Measurements from ENCODE around the gene NEDD4L. TPM values are rescaled to one million over a fixed set of nuclear protein-coding genes. Genes with fewer than 3 reads are reported as not detected.

The NEDD4L gene
- total RNA-seq, 1 donor from 2014 or later, result 9.7 TPM

DNA sequence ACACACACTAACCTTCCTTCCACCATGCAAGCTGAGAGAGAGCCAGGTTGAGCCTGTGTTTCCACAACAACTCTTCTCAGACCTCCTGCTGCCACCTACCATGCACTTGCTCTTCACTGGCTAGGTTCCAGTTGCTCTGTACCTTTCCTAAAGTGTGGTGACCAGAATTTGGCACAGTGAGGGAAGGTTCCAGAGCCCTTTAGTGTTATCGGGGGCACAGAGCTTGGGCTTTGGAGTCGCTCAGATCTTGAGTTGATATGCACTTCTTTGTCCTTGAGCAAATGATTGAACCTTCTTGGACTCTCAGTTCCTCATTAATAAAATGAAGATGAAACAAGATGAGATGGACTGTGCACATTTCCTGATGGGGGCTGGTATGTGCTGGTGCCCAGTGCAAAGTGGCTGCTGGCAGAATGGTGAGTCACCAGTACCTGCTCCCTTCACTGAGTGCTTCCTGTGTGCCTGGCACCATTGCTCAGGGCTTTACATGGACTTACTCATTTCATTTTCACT lies 47.1 kb downstream of the NEDD4L start:
- no peak for DNase-seq (ENCODE audit: low read depth in 2 of 2)

DNA sequence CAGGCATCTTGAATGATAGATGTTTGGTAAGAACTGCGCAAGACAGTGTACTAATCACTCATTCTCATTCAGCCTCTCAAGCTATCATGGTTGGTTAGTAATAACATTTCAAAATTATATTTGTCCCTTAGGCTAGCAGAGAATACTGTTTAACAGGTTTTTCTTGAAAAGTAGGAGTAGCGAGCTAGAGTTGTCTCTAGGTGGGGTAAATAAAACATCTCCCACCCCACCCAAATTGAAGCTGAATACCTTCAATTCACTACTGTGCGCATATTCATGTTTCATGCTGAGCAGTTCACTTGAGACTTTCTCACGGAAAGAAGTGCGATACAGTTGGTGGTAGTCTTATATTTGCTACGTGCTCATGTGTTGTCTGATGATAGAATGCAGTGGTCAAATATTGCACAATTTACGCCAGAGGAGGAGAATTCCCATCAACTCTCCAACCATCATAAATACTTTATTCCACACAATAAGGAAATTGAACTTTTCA lies 49.3 kb downstream of the NEDD4L start:
- DNase-seq (ENCODE audit: low read depth in 2 of 2), result no peak

DNA sequence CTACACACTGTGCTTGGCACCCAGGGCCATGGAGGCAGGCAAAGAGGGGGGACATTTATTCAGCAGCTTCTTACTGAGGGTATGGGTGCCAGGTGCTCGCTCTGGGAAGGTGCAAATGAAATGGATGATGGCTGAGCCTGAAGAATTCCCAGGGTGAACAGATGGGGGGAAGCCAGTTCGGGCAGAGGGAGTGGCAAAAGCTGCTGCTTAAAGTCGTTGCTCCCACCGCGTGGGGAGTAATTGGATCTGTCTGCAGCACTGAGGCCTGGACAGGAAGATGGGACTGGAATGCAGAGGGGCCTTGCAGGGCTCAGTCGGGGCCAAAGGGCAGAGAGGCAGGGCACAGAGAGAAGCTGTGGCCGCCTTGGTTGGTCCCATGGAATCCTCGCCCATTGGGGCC lies 51.2 kb downstream of the NEDD4L start:
- DNase-seq (ENCODE audit: low read depth in 2 of 2), result no peak

DNA sequence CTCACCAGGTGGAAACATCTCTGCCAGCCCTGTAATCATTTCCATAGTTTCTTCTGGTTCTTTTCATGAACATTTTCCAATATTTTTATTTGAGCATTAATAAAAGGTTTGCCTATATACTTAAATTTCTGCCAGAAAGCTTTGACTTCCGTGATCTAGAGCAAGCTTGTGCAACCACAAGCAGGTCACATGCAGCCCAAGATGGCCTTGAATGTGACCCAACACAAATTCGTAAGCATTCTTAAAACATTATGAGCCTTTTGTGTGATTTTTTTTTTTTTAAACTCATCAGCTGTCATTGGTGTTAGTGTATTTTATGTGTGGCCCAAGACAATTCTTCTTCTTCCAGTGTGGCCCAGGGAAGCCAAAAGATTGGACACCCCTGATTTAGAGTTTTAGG lies 51.6 kb downstream of the NEDD4L start:
- DNase-seq (ENCODE audit: low read depth in 2 of 2), result no peak

DNA sequence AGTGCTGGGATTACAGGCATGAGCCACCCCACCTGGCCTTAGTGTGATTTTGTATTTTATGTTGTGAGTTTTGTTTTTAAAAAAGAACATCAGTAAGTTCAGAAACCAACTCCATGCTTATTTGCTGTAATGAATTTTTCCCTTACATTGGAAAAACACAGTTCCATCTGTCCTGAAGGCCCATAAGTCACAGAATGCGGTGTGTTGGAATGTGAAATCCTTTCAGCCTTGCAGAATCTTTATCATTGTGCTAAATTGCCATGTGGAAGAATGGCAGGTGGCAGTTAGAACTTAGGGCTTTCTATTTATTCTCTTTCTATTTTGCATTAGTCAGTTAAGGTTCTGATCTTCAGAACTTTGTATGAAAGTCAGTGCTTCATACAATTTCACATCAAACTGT lies 52.6 kb downstream of the NEDD4L start:
- no peak for DNase-seq (ENCODE audit: low read depth in 2 of 2)

DNA sequence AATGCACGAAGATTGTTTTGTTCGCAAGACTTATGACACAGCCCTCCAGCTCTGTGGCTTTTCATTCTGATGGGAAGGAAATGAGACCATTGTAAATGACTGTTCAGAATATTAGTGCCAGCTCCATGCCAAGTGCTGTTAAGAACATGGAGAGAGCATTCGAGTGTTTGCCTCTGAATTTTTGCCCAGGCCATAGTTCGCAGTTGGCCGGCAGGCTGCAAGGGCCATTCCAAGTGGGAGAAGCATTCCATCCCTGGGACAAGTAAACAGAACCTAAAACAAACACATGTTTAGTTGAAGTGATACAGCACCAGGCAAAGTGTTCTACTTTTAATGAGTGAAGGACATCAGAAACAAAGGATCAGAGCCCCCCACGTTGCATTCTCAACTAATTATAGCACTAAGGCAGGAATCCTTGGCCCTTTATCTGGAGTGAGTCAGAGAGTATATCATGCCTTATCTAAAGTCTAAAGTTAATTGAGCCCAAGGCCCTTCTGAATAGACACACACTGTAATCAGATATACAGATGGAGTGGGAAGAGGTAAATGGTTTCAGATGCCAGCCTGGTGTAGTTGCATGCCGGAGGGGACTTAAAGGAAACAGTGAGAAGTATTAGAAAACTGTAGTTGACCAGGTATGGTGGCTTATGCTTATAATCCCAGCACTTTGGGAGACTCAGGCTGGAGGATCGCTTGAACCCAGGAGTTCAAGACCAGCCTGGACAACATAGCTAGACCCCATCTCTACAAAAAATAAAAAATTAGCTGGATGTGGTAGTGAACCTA lies 53.3 kb downstream of the NEDD4L start:
- DNase-seq (ENCODE audit: low read depth in 2 of 2), result peak in 1 of 2 donors; percentile 23

DNA sequence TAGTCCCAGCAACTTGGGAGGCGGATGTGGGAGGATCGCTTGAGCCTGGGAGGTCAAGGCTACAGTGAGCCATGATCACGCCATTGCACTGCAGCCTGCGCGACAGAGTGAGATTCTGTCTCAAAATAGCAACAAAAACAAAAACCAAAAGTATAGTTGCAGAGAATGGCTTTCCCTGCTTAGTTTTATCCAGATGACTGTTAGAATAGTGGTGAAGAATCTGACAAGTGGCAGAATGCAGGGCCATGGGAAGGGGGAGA lies 53.8 kb downstream of the NEDD4L start:
- DNase-seq (ENCODE audit: low read depth in 2 of 2), result no peak

DNA sequence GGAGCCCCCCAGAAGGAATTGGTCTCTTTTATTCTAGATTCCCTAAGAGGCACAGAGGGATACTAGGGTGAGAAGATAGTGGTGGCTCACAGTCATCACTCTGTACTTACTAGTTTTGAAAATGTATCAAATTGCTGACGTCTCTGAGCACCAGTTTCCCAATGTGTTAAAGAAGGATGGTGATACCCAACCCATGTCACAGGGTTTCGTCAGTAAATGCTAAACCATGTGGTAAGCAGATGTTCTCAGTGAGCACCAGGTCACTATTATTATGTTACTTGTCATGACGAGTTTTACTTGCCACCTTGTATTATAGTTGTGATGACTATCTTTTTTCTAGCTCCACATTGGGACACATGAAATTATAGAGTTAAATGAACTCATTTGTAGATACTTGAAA lies 54.7 kb downstream of the NEDD4L start:
- no peak for DNase-seq (ENCODE audit: low read depth in 2 of 2)

DNA sequence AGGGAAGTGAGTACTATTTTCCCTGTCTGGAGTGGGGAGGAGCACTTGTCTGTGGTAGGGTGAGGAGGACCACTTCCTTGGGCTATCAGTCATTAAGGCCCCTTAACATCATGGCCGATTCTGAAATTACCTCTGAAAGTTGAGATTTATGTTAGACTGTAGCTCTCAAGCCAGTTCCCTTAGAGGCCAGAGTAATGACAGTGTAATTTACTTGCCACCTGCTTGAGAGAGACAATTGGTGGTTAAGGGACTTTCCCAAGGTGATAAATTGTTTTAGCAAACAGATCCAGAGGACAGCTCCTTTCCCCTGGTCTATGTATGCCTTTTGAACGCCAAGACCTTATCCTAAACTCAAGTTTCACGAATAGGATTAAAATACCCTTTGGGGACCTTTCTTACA lies 56.1 kb downstream of the NEDD4L start:
- DNase-seq (ENCODE audit: low read depth in 2 of 2), result no peak

DNA sequence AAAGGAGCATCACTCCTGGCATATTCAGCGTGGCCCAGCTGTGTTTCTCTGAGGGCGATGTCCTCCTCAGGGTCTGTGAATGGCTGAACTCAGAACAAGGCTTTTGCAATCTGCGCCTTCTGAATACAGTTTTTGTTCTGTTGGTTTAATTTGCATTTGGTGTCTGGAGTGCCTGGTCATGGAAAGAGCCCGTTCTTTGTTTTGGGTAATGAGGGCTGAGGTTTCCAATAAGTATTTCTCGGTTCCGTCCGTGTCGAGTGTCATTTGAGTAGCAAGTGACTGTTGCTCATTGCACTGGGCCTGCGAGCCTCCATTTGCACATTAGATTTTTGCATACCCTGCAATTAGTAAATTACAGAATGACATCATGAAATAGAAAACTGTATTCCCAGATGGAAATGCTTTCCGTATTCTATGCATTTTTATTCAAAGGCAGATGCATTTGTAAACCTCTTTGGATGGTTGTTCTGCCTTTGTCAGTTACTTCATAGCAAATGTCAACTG lies 57.3 kb downstream of the NEDD4L start:
- DNase-seq (ENCODE audit: low read depth in 2 of 2), result no peak

DNA sequence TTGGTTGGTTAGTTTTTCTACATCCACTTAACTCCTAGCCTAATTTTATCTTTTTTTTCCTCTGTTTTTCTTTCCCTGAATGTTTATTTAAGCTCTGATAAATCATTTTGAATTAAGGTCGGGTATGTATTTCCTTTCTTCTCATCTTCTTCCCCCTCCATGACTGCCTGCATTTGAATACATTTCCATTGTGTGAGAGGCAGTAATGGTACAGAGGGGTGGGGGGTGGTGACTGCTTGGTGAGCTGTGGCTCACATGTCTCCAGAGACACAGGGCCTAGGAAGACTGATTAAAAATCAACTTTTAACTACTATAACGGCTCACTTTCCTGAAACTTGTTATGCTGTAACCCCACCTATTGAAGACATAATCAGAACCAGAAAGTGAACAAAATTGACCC lies 58.0 kb downstream of the NEDD4L start:
- DNase-seq (ENCODE audit: low read depth in 2 of 2), result no peak

DNA sequence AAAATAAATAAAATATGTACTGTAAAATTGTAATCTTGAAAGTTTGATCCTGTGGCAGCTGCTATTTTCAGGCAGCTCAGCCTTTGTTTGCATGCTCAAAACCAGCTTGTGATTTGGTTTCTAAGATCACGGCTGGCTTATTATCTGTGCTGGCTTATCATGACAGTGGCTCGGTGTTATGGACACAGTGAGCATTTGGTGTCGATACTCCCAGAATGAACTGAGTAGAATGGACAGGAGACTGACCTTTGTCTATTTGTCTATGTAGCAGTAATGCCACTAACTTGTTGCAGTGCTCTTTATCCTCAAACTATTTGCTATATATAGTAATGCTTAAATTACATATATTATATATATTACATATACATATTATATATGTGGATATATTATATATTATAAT lies 58.8 kb downstream of the NEDD4L start:
- DNase-seq (ENCODE audit: low read depth in 2 of 2), result no peak

DNA sequence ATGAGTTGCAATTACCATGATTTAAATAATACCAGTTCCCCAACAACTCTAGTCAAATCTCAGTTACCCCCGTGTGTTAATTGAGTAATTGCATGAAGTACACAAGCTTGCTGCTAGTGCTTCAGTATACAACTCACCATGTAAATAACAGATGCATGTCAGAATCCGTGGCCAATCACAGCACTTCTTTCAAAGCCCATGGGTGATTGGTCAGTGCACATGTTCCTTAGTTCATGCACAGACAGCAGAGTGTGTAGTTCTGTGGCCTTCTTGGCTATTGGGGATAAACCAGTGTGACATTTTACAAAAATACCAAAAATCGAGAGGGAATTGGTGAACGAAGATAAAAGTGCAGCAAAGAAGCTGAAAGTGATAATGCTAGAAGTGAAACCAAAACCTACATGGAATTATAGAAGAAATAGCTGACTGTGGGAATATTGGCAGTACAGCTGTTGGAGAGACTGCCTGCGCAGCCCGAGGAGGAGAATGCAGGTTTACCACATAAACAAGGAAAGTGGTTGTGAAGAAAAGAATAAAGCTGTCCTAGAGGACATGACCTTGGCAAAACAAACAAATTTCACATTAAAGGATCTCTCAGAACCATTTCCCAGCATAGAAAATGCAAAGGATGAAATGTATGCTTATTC lies 59.4 kb downstream of the NEDD4L start:
- DNase-seq (ENCODE audit: low read depth in 2 of 2), result no peak

DNA sequence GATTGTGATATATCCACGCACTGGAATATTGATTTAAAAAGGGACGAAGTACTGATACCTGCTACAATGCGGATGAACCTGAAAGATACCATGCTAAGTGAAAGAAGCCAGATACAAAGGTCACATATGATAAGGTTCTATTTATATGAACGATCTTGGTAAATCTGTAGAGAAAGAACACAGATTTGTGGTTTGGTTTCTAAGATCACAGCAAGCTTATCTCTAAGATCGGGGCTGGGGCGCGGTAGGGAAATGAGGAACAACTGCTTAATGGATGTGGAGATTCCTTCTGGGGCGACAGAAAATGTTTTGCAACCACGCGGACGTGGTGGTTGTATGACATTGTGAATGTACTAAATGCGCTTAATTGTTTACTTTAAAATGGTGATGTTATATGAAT lies 60.1 kb downstream of the NEDD4L start:
- DNase-seq (ENCODE audit: low read depth in 2 of 2), result no peak

DNA sequence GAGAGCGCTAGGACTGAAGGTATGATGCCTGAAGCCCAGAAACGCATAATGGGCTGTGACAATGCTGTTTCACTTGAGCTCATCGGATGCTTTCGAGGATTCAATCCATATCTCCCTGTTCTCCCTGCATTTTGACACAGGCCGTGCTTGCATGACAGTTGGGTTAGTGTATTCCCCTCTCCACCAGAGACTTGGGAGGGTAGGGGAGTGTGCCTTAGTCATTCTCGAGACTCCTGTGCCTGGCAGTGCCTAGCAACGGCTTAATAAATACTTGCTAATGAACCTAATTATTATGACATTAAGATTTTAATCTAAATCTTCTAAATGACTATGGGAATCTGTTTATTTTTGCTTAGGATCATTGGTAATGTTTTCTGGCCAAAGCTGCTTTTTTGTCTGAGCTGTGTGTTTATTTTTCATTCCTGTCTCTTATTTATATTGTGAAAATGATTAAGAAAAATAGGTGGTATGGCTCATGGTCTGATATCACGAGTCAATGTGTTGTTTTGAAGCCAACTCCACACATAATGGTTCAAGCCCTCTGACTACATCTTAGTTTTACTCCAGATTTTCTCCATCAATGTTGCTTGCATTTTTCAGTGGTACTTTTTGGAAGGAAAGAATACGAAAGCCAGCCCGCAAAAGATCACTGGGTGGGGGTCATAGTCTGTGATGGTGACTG lies 61.3 kb downstream of the NEDD4L start:
- no peak for DNase-seq (ENCODE audit: low read depth in 2 of 2)

DNA sequence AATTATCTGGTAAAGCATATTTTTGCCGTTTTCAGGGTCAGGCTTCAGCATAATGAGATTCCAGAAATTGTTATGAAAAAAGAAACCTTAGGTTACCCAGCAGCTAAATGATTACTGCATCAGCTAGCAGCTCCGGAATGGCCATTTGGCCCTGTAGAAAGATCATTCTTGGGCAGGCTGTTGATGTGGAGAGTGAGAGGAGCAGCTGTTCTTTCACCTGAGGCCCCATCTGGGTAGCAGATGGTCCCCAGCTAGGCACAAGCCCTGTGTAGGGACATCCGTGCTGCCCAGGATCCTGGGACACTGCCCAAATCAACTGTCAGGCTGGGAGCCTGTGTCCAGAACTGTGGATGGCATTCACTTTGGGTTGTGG lies 61.8 kb downstream of the NEDD4L start:
- no peak for DNase-seq (ENCODE audit: low read depth in 2 of 2)

DNA sequence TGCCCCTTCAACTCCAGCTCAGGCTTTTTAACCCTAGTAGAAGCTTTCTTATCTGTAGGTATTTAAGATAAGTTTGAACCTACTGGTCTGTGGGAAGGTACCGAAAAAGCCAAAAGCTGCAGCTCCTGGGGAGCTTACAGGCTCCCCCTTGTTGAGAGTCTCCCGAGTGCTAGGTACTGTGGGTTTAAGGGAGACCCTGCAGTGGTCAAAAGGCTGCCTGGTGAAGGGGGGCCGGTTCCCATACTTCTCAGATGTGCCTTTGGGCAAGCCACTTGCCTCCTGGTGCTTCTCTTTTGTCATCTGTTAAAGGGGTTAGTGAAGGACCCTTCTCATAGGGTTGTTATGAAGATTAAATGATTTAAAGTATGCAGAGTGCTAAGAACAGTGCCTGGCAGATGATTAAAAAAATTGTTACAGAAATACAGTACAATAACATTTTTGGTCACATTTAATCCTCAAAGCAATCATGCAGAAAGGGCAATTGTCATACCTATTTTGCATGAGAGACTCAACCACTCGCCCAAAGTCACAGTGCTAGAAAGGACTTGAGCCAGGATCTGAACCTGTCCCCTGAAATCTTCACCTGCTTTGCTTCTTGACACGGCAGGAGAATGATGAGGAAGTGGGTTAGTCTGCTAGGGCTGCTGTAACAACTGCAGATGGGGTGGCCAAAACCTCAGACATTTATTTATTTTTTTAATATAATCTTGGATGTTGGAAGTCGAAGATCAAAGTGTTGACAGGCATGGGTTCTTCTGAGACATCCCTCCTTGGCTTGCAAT lies 62.5 kb downstream of the NEDD4L start:
- no peak for DNase-seq (ENCODE audit: low read depth in 2 of 2)

DNA sequence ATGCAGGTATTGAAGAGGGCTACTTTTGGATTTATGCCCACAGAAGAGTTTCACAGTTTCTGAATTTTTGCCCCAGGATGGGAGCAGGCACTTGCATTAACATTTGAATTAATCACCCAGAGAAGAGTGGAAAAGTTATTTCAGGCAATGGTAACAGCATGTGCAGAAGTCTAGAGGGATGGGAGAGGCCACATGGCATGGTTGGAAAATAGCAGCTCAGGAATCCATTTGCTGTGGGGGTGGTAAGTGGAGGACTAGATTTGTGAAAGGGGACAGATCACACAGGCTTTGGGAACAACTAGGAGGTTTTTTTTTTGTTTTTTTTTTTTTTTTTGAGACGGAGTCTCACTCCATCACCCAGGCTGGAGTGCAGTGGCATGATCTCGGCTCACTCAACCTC lies 65.2 kb downstream of the NEDD4L start:
- no peak for DNase-seq (ENCODE audit: low read depth in 2 of 2)

DNA sequence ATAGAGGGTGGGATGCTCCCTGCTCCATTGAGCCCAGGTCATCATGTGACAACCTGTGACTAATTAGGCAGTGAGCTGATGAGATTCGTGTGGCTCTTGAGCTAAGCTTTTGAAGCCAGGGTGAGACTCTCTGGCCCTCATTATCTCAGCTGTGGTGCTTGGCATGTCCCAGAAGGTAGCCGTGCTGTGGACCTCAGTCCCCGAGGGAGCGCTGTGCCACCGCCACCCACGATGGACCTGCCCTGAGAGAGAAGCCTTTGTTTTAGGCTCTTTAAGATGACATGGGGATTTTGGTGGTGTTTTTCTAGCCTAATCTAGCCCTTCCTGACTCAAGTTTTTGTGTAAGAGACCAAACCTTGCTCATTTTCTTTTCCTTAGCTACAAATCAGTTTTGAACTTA lies 66.4 kb downstream of the NEDD4L start:
- DNase-seq (ENCODE audit: low read depth in 2 of 2), result no peak

DNA sequence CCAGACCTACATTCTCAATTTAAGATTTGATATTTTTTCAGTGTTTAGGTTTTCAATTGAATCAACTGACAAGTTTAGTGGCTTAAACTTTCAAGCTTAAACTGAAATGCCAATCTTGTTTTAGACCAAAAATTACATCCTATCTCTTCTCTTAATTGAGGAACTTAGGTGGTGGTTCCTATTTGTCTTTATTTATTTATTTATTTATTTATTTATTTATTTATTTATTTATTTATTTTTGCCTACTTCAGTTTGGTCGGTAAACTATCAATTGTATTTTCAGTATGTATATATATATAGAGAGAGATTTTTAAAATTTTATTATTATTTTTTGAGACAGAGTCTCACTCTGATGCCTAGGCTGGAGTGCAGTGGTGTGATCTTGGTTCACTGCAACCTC lies 68.1 kb downstream of the NEDD4L start:
- no peak for DNase-seq (ENCODE audit: low read depth in 2 of 2)

DNA sequence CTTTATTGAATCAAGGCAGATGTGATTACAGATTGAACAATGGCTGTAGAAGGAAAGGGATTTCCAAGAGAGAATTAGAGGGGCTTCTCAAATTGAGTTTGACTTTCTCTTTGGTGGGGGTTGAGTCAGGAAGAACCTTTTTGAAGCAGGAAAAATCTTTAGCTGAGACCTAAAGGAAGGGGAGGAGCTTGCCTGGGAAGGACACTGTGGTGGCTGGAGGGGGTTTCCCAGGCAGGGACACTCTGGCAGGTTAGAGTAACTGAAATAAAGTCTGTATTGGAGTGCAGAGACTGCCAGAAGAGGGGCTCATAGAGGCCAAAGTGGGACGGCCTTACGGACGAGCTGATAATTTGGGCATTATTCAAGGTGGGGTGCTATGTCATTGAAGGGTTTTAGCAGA lies 69.3 kb downstream of the NEDD4L start:
- no peak for DNase-seq (ENCODE audit: low read depth in 2 of 2)

DNA sequence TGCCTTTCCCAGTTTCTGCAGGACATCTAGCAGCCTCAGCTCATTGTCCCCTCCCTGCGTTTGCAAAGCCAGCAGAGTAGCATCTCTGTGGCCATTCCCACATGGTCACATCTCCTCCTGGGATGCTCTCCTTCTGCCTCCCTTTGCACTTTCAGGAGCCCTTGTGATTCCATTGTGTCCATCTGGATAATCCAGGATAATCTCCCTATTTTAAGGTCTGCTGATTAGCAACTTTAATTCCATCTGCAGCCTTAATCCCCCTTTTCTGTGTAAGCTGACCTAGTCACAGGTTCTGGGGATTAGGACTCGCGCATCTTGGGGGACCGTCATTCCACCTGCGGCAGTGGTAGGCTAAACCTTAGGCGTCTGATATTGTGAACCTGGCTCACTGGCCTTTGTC lies 70.7 kb downstream of the NEDD4L start:
- no peak for DNase-seq (ENCODE audit: low read depth in 2 of 2)
